ENCODE results near the gene FRMD6. TPM values are rescaled to one million over a fixed set of nuclear protein-coding genes. Genes with fewer than 3 reads are reported as not detected.

Gene FRMD6
- total RNA-seq, 1 donor from 2014 or later, result 136 TPM

DNA sequence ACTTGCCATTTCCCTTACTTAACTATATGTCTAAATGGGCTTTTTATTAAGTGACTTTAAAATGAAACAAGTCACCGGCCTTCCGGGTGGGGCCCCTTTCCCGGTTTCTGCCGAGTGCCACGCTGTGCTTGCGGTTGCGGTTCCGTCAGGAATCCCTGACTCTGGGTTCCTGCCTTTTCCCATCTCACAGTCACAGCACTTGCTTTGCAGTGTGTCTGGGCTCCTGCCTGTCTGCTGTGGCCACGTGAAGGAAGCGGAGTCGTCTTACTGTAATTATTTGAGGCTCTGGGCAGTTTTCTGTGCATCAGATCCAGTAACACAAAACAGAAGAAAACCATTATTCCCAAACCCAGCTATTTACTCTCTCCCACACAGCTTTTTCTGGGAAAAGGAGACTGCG lies 44.0 kb upstream of the FRMD6 start:
- no peak for FAIRE-seq
- TF ChIP-seq, protein P1, sequence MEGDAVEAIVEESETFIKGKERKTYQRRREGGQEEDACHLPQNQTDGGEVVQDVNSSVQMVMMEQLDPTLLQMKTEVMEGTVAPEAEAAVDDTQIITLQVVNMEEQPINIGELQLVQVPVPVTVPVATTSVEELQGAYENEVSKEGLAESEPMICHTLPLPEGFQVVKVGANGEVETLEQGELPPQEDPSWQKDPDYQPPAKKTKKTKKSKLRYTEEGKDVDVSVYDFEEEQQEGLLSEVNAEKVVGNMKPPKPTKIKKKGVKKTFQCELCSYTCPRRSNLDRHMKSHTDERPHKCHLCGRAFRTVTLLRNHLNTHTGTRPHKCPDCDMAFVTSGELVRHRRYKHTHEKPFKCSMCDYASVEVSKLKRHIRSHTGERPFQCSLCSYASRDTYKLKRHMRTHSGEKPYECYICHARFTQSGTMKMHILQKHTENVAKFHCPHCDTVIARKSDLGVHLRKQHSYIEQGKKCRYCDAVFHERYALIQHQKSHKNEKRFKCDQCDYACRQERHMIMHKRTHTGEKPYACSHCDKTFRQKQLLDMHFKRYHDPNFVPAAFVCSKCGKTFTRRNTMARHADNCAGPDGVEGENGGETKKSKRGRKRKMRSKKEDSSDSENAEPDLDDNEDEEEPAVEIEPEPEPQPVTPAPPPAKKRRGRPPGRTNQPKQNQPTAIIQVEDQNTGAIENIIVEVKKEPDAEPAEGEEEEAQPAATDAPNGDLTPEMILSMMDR (IDR thresholded peaks at IDR 0.05; ENCODE audit: insufficient read depth, low read length, severe bottlenecking), result no peak
- Histone ChIP-seq H3K36me3 (ENCODE audit: control insufficient read depth, insufficient read depth, low read length) (peaks cover 7% of the 10 kb centered on the region), H3K27me3 (ENCODE audit: control insufficient read depth, insufficient read depth, low read length) (no peaks in the 10 kb centered on the region), H3K4me3 (ENCODE audit: low read depth, low read length) (no peak overlapping the region)
- DNase-seq (ENCODE audit: low read depth), result no peak

DNA sequence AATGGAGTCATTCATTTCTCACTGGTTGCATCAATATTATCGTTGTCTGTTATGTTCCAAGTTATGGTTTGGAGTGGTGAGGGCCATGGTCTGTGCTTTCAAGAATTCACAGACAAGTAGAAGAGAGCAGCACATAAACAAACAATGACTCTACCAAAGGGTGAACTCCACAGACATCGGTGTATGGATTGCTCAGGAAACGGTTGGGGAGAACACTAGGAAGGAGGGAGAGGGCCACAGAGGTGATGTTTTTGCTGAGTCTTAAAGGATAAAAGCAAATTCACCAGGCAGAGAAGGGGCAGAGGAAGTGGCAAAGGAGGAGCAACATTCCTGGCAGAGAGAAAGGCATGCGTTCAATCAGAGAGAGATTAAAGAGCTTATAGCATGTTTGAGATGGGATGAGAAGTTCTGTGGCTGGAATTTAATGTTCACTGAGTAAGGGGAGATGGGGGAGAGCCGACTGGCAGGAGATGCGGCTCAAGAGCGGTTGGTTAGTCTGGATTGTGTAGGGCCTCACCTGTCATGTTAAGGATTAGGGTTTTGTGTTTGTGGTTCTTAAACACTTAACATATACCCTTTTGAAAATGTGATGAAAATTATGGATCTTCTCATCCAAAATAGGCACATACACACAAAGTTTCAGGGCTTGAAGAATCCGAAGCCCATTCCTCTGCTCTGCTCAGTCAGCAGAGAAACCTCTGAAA lies 42.3 kb upstream of the FRMD6 start:
- Histone ChIP-seq H3K4me3 (ENCODE audit: low read depth, low read length) (no peak overlapping the region), H3K36me3 (ENCODE audit: control insufficient read depth, insufficient read depth, low read length) (peaks cover 8% of the 10 kb centered on the region)
- no peak for FAIRE-seq

DNA sequence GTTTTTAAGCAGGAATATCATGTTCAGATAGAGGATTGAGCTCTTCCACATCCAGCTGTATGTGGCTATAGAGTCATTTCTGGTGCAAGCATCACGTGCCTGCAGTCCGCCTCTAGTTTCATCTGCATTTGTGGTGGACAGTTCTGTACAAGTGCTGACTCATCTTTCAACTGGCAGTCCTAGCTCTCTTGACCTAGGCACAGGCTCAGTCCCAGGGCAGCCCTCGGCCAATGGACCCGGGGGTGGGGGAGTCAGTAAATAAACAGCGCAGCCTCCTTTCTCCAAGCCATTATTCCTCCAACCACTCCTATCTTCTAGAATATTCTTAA lies 41.8 kb upstream of the FRMD6 start:
- no peak for FAIRE-seq
- Histone ChIP-seq H3K27me3 (ENCODE audit: control insufficient read depth, insufficient read depth, low read length) (no peaks in the 10 kb centered on the region), H3K4me3 (ENCODE audit: low read depth, low read length) (no peak overlapping the region), H3K36me3 (ENCODE audit: control insufficient read depth, insufficient read depth, low read length) (peaks cover 8% of the 10 kb centered on the region)
- no peak for DNase-seq (ENCODE audit: low read depth)
- TF ChIP-seq, protein P1 (IDR thresholded peaks at IDR 0.05; ENCODE audit: insufficient read depth, low read length, severe bottlenecking), result no peak

More for the DNA sequence above, 42.3 kb upstream of the FRMD6 start:
- DNase-seq (ENCODE audit: low read depth), result no peak
- TF ChIP-seq, protein P1 (IDR thresholded peaks at IDR 0.05; ENCODE audit: insufficient read depth, low read length, severe bottlenecking), result no peak
- H3K27me3 ChIP-seq (ENCODE audit: control insufficient read depth, insufficient read depth, low read length), result no peaks in the 10 kb centered on the region

DNA sequence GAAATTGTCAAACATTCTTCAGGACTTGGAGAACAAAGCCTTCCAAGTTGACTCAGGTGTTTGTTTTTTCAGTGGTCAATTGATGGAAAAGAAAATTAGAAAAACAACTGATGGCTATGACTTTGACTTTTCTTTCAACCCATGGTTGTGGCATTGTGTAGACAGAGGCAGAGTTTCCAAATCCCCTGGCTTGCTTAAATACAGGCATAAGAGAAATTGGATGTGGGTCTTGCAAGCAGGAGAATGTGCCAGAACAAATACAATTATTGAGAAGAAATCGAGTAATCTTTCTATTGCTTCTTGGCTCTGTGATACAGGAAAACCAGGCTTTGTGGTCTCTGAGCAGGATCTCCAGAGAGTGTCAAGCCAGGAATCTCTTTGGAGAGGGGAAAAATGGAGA lies 40.9 kb upstream of the FRMD6 start:
- FAIRE-seq, result no peak
- no peak for DNase-seq (ENCODE audit: low read depth)
- Histone ChIP-seq H3K27me3 (ENCODE audit: control insufficient read depth, insufficient read depth, low read length) (no peaks in the 10 kb centered on the region), H3K4me3 (ENCODE audit: low read depth, low read length) (no peak overlapping the region), H3K36me3 (ENCODE audit: control insufficient read depth, insufficient read depth, low read length) (peaks cover 8% of the 10 kb centered on the region)
- TF ChIP-seq, protein P1 (IDR thresholded peaks at IDR 0.05; ENCODE audit: insufficient read depth, low read length, severe bottlenecking), result no peak

DNA sequence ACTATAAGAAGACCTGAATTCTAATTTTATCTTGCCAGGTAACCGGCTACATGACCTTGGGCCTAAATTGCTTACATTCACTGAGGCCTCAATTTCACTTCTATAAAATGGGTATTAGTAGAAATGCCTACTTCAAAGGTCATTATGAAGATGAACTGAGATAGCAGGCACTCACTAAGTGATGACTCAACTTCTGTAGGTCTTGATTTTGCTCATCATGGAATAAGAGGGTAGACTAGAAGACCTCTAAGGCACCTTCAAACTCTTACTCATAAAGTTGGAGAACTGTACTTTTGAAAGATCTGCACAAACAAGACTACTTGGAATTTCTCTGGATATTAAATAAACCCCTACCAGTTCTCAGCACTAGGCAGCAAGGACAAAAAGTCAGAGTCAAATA lies 39.3 kb upstream of the FRMD6 start:
- no peak for FAIRE-seq
- TF ChIP-seq, protein P1 (IDR thresholded peaks at IDR 0.05; ENCODE audit: insufficient read depth, low read length, severe bottlenecking), result no peak
- Histone ChIP-seq H3K27me3 (ENCODE audit: control insufficient read depth, insufficient read depth, low read length) (no peaks in the 10 kb centered on the region), H3K4me3 (ENCODE audit: low read depth, low read length) (no peak overlapping the region), H3K36me3 (ENCODE audit: control insufficient read depth, insufficient read depth, low read length) (peaks cover 5% of the 10 kb centered on the region)
- no peak for DNase-seq (ENCODE audit: low read depth)

DNA sequence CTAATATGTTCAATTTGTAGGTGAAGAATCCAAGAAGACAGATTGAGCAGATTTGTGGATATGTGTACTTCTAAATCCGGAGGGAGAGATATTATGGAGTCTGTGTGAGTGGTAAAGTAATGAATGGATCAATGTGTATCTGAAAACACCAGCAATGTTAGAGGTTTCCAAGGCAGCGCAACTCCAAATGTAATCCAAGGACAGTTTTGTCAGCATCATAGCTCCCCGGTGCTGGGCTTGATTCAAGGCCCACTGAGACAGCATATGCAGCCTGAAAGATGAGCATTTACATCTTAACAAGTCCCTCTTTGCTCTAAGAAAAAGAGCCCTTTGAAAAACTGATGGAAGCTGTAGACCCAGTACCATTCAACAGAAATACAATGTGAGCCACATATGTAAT lies 38.3 kb upstream of the FRMD6 start:
- TF ChIP-seq, protein P1 (IDR thresholded peaks at IDR 0.05; ENCODE audit: insufficient read depth, low read length, severe bottlenecking), result no peak
- DNase-seq (ENCODE audit: low read depth) (no peak), FAIRE-seq (no peak)
- no peak overlapping the region for H3K4me3 ChIP-seq (ENCODE audit: low read depth, low read length)
- peaks cover 5% of the 10 kb centered on the region for H3K36me3 ChIP-seq (ENCODE audit: control insufficient read depth, insufficient read depth, low read length)
- no peaks in the 10 kb centered on the region for H3K27me3 ChIP-seq (ENCODE audit: control insufficient read depth, insufficient read depth, low read length)

Measured in bronchial epithelial cell (primary cell).